ENCODE results near the gene BDKRB2.

BDKRB2 gene

GRCh38 chr14:96176811-96177211 lies 27.8 kb upstream of the BDKRB2 start:
- DNase-seq = no peak

GRCh38 chr14:96177766-96178375 lies 26.8 kb upstream of the BDKRB2 start:
- DNase-seq = no peak

- no peak for DNase-seq
These were observed 25.9 kb upstream of the BDKRB2 start for GRCh38 chr14:96178461-96179321.

GRCh38 chr14:96180043-96180874 lies 24.4 kb upstream of the BDKRB2 start:
- no peak for DNase-seq

- no peak for DNase-seq
These were observed 23.2 kb upstream of the BDKRB2 start for GRCh38 chr14:96181186-96182056.

DNA sequence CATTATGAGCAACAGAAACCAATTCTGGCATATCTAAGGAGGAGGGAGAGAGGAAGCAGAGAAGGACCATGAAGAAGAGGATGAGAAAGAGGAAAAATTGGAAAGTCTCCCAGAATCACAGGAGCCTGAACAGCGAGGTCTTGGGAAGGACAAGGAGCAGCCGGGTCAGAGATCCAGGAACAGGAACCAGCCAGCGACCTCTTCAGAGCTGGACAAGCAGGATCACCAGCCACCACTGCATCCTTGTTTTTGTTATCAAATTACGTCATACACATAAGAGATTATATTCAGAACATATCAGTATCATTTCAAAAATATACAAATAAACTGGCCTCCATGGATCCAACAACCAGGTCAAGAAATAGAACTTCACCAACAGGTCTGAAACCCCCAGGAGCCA lies 22.1 kb upstream of the BDKRB2 start:
- no peak for DNase-seq

- no peak for DNase-seq
These were observed 19.9 kb upstream of the BDKRB2 start for GRCh38 chr14:96184737-96185136.

DNA sequence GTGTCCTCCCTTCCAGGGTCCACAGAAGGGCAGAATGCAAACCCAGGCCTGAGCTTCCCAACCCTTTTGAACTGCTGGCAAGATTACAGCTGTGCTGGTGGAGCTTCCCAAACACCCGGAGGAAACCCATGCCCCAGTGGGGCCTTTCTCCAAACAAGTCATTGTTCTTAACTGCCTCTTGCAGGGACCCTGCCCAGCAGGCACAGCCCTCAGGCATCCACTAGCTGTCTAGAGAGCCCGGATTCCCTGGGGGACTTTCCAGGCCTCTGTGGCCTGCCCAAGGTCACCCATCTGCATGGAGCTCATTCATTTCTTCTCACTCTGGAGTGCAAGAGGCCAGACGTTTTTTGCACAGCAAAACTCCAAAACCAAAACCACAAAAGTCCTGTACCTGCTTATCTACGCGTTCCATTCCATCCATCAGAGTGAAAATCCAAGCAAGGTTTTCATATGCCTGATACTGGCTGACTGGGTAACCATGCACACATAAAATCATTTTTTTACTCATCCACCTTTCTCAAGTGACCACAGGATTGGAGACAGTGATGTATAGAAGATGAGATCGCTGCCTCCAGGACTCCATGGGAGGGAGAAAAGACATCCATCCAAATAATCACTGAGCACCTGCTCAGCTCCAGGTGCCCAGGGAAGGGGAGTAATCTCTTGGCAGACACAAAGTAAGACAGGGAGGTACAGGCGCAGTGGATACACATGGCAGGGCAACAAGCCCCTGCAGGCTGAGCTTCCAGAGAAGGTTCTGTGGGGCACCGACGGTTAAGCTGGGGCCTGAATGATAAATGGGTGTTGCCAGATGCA lies 17.2 kb upstream of the BDKRB2 start:
- no peak for DNase-seq

DNA sequence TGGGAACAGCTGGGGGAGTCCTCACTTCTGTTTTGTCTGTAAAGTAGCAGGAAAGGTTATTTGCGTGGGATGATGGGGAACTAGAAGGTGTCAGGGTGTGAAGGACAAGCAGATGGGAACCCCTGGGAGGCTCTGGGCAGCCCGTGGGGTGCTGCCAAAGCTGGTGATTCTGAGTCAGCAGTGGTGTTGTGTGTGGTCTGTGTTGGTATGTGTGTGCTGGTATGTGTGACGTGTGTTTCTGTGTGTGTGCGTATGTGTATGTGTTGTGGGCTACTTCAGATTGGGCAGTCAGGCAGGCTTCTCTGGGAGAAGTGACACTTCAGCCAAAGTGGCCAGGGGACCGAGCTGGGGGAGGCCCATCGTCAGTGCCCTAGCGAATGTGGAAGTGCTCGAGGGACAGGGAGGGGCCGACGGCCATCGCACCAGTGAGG lies 15.3 kb upstream of the BDKRB2 start:
- no peak for DNase-seq

- DNase-seq = no peak
These were observed 13.3 kb upstream of the BDKRB2 start for GRCh38 chr14:96191353-96191752.

GRCh38 chr14:96191841-96192462 lies 12.7 kb upstream of the BDKRB2 start:
- DNase-seq = no peak

DNA sequence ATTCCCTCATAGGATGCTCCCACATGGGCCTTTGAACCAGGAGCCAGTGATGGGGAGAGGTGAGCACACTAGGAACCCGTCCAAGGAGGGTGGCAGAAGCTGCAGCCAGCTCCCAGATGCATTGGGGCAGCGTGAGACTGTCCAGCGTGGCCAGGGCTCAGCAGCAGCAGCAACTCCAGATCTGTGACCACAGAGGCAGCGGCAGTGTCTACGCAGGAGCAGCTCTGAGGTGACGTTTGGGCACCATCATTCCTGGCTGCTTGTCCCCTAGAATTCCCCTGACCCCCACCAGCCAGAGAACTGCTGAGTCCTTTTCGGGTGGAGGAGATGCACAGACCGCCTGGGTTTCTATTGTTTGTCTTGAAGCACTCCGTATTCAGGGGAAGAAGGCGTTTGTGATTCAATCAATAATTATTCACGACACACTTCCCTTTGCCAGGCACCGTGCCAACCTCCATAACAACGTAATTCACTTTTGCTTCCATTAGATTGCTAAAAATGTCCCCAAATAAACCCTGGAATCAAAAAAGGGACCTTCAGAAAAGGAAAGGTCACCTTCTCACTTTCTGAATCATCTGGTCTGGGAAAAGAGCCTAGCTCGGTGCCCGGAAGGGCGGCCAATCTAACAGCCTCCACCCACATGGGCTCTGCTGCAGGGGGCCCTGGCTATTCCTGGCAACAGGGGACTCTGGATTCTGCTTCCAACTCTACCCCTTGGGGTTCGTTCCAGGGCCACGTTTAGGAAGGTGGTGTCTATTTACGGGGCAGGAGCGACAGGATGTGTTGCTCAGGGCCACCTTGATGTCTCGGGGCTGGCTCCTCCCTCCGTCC lies 11.4 kb upstream of the BDKRB2 start:
- DNase-seq = no peak

- DNase-seq = no peak
These were observed 10.4 kb upstream of the BDKRB2 start for GRCh38 chr14:96194262-96194656.

DNA sequence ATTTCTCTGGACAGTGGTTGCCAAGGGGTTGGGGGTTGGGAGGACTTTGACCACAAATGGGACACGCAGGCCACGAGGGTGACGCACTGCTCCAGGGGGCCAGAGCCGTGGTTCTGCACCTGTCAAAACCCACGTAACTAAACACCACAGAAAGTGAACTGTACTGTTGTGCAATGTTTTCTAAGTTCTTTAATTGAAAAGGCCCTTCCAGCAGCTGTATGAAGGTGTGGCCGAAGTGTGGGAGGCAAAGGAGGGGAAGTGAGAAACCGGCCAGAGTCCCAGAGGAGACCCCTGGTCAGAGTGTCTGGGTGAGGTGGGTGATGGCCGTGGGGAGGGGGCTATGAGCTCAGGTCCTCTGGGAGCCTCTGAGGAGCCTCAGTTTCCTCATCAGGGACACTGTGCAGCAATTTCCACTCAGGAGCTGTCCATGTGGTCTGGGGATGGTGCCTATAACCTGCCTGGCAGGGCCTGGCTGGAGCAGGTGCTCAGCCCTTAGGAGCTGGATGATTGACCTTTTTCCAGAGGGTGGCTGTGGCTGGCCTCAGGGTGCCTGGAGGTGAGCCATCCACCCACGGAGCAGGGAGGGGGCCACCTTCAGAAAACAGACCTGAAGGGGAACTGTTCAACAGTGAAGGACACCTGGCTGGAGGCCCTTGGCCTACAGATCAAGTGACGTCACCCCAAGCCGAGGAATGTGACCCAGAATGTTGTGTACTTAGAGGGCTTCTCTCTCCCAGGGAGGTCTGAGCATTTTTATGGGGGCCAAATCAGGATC lies 9.8 kb upstream of the BDKRB2 start:
- DNase-seq = no peak

- no peak for DNase-seq
These were observed 9.1 kb upstream of the BDKRB2 start for GRCh38 chr14:96195441-96196081.

- no peak for DNase-seq
These were observed 7.3 kb upstream of the BDKRB2 start for GRCh38 chr14:96197163-96197852.

- no peak for DNase-seq
These were observed 6.7 kb upstream of the BDKRB2 start for GRCh38 chr14:96197969-96198368.

Data from T-helper 9 cell (primary cell).